Activated T-cell treated with anti-CD3 and anti-CD28 coated beads, Interleukin-2, amount 50 U/mL, for 4 hours (primary cell): ENCODE results near the gene CLK2. TPM values are rescaled to one million over a fixed set of nuclear protein-coding genes. Genes with fewer than 3 reads are reported as not detected.
"Not testable (repeated sequence)": the region's sequence is repeated elsewhere in the genome, so short reads cannot be mapped to it uniquely, and the experiment has no call there.

Source experiments
- ATAC-seq, 2 donors: fragments of 200-7000 bp; cut with Tn5 transposase; one replicate each; pipeline ENCODE4 v1.10.0; 2021
- DNase-seq: peaks from one replicate; pipeline ENCODE4 v3.0.0-alpha.2; 2020
- H3K27me3 Mint-ChIP-seq: one replicate; pipeline ENCODE4 v1.8.0; 2021; ENCODE audit warnings: low read depth, mixed read lengths
- H3K36me3 Mint-ChIP-seq: one replicate; pipeline ENCODE4 v1.8.0; 2022; ENCODE audit warnings: mixed read lengths; ENCODE audit not compliant: insufficient read depth
- H3K4me1 Mint-ChIP-seq: one replicate; pipeline ENCODE4 v1.8.0; 2021; ENCODE audit warnings: low read depth, mixed read lengths
- H3K4me3 Mint-ChIP-seq: one replicate; pipeline ENCODE4 v1.8.0; 2021; ENCODE audit warnings: mild to moderate bottlenecking, moderate library complexity, mixed read lengths
- H3K9me3 Mint-ChIP-seq: one replicate; pipeline ENCODE4 v1.8.0; 2021; ENCODE audit warnings: mixed read lengths
- total RNA-seq, 3 donors: library from RNA; stranded (reverse); gene quantifications; one replicate each; pipeline ENCODE4 v1.2.1, GENCODE V29; 2021

Gene CLK2
- total RNA-seq, 3 donors from 2014 or later: 64.2 to 68.4 (median 66.3) TPM

DNA sequence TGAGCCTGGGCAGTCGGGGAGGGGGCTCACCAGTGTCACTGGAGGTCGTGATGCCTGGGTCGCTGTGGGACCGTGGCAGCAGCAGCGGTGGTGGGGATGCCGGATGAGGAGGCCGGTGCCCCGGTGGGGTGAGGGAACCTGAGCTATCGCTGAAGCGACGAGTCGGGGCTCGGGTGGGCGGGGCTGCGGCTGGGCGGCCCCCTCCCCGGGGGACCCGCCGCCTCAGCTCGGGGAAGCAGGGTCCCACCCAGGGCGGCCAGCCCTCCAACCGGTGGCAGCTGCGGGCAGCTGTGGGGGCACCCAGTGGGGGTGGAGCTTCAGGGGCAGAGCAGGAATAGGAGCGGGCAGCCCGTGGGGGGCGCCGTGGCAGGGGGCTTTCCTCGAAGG lies 23.1 kb downstream of the CLK2 start:
- Mint-ChIP-seq H3K27me3 (no peaks in the 10 kb centered on the region), H3K36me3 (no peaks in the 10 kb centered on the region), H3K4me1 (peaks cover 23% of the 10 kb centered on the region), H3K9me3 (no peaks in the 10 kb centered on the region), H3K4me3 (peak overlapping the region; percentile 71)
- no peak for DNase-seq
- ATAC-seq: peak; percentile 4 to 6

DNA sequence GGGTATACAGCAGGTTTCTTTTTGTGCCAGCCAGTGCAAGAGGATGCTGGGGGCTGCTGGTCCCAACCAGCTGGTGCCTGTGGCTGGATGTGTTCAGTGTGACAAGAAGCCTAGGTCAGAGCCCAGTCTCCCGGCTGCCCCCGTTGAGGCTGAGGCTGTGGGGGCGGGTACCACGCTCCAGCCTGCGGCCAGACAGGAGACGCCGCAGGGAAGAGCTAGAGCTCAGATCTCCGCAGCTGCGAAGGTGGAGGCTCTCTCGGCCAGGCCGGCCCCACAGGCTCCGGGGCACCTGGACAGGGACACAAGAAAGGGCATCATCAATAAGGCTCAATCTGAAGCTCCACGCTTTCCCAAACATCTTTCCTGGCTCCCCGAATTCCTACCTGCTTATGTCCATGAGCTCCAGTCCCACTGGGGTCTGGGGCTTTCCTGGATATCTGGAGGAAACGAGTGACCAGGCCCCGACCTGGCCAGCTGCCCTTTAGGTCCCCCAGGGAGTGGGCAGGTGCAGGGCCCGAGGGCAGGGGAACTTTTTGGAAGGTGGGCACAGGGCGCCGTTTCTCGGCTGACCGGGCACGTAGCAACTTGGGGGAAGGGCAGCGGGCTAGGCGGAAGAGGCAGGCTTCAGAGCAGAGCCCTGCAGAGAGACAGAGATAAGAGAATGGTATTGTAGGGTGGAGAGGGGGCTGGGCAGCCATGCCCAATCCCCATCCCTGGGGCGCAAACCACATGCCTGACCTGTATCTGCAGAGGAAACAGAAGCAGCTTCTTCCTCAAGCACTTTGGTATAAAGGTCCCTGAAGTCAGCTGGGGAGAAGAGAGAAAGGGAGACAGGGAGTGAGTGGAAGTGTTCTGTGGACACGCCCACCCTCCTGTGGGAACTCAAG lies 25.4 kb downstream of the CLK2 start:
- peaks cover 2% of the 10 kb centered on the region for H3K27me3 Mint-ChIP-seq
- DNase-seq (no peak), ATAC-seq (no peak)
- H3K4me3 Mint-ChIP-seq: no peak overlapping the region
- no peaks in the 10 kb centered on the region for H3K9me3 Mint-ChIP-seq
- peaks cover 3% of the 10 kb centered on the region for H3K36me3 Mint-ChIP-seq
- peaks cover 24% of the 10 kb centered on the region for H3K4me1 Mint-ChIP-seq

DNA sequence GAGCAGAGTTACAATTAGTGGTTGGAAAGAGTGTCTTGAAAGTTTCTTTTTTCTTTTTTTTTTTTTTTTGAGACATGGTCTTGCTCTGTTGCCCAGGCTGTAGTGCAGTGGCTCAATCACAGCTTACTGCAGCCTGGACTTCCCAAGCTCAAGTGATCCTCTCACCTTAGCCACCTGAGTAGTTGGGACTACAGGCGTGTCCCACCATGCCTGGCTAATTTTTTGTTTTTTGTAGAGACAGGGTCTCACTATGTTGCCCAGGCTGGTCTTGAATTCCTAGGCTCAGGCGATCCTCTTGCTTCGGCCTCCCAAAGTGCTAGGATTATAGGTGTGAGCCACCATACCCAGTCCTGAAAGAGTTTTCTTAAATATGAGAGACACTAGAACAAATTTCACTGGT lies 26.5 kb downstream of the CLK2 start:
- H3K4me3 Mint-ChIP-seq, H3K9me3 Mint-ChIP-seq, H3K27me3 Mint-ChIP-seq, H3K36me3 Mint-ChIP-seq, ATAC-seq, DNase-seq: not testable (repeated sequence)
- peaks cover 32% of the 10 kb centered on the region for H3K4me1 Mint-ChIP-seq

DNA sequence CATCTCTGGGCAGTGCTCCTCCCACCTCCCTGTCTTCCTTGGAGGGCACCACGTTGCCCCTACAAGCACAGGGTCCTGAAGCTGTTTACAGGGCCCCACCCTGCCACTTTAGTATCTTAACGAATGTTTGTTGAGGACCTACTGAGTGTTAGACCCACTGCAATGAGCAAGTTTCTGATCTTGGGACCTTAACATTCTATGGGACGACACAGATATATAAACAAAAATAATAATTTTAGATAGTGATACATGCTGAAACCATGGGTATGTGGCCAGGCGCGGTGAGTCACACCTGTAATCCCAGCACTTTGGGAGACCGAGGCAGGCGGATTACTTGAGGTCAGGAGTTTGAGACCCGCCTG lies 28.2 kb downstream of the CLK2 start:
- no peaks in the 10 kb centered on the region for H3K9me3 Mint-ChIP-seq
- H3K27me3 Mint-ChIP-seq: peaks cover 2% of the 10 kb centered on the region
- peak overlapping the region; percentile 90 for H3K4me3 Mint-ChIP-seq
- ATAC-seq: no peak
- H3K4me1 Mint-ChIP-seq: peaks cover 42% of the 10 kb centered on the region
- peaks cover 3% of the 10 kb centered on the region for H3K36me3 Mint-ChIP-seq
- DNase-seq: no peak

DNA sequence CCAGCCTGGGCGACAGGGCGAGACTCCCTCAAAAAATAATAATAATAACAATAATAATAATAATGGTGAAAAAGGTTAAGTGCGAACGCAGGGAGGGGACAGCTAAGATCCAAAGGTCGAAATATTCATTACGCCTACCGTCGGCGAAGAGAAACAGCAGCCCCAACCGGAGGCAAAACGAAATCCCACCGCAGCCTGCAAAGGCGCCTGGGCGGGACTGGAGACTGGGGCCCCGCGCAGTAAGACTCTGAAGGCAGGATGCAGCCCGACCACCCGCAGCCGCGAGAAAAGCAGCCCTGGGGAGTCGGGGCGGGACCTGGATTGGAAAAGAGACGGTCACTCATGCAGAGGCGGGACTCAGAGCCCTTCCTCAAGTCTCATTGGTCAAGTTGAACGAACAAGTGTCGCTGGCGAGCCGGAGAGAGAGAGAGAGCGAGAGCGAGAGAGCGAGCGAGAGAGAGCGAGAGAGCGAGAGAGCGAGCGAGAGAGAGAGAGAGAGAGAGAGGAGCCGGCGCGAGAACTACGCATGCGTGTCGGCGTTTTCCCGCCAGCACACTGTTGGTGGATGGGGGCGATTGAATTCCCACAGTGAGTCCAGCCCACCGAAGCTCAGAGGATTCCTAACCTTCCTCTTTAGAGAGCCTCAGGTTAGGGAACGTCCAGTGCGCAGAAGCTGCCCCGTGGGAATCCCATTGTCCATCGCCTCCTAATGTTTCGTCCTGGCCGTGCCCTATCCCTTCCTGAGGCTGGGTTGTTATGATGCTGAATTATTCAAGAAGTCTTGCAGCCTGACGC lies 28.7 kb downstream of the CLK2 start:
- Mint-ChIP-seq H3K9me3 (no peaks in the 10 kb centered on the region), H3K4me1 (peaks cover 42% of the 10 kb centered on the region), H3K27me3 (peaks cover 2% of the 10 kb centered on the region), H3K36me3 (peaks cover 3% of the 10 kb centered on the region), H3K4me3 (peak overlapping the region; percentile 90)
- ATAC-seq (peak; percentile 97), DNase-seq (peak; percentile 81)

DNA sequence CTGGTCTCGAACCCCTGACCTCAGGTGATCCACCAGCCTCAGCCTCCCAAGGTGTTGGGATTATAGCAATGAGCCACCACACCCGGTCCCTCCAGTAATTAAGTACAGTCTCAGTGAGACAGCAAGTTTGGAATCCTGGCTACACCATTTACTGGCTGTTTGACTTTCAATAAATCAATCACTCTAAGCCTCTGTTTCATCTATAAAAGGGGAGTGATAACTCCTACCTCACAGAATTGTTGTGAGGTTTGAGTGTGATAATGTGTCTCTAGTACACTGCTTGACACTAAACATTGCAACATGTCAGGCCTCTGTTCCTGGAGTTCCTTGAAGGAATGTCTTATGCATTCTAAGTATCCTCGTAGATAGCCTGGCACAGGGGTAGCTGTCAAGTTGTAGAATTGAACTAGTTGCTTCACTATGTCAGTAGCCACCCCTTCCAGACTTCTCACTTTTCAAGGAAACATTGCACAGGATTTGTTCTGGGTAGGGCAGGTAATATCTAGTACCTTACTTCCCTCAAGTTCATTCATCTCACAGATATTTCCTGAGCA lies 30.4 kb downstream of the CLK2 start:
- ATAC-seq: no peak

DNA sequence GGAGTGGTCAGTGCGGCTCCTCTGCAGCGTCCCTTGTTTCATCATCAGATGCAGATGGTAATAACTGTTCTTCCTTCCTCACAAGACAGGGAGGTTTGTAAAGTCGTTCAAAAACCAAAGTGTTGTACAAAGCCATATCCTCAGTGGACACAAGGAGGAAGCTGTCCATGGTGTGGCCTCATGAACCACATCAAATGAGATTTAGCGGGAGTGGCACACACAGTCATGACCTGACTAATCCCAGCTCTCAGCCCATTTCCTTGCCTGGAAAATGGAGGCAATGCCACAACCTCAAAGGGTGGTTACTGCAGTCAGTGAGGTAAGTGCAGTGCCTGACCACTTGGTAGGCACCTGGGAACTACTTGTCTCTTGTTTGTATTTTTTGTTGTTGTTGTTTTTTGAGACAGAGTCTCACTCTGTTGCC lies 31.5 kb downstream of the CLK2 start:
- DNase-seq (no peak), ATAC-seq (no peak)
- H3K36me3 Mint-ChIP-seq: peaks cover 3% of the 10 kb centered on the region
- H3K4me1 Mint-ChIP-seq: peaks cover 46% of the 10 kb centered on the region
- H3K4me3 Mint-ChIP-seq: no peak overlapping the region
- peaks cover 2% of the 10 kb centered on the region for H3K27me3 Mint-ChIP-seq
- H3K9me3 Mint-ChIP-seq: no peaks in the 10 kb centered on the region

More for the DNA sequence above, 30.4 kb downstream of the CLK2 start:
- Mint-ChIP-seq H3K9me3 (no peaks in the 10 kb centered on the region), H3K27me3 (peaks cover 2% of the 10 kb centered on the region), H3K4me3 (peak overlapping the region; percentile 90), H3K36me3 (peaks cover 3% of the 10 kb centered on the region), H3K4me1 (peaks cover 46% of the 10 kb centered on the region)
- DNase-seq: no peak

DNA sequence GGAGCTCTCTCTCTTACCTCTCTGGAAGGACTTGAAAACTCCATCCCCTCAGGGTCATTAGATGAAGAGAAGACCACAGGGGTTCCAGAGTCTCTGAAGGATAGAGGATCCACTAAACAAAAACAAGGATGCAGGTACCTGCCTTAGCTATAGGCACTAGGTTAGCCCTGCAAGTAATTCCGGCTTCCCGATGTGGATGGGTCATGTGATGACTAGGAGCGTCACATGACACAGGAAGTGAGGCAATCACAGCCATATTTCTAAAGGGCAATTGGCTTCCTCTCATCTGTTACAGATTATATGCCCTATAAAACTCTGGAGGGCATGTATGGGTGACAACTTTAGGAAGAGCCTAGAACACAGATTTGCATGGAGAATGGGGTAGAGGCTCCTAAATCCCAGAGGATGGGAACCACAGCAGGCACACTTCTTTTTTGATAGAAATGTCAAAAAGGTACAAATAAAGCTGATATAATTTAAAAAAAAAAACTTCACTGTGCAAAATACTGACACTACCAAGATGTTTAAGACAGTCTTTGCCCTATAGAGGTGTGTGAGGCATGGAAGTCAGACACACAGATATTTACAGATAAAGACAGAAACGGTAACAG lies 32.1 kb downstream of the CLK2 start:
- H3K4me3 Mint-ChIP-seq: peak overlapping the region; percentile 83
- no peaks in the 10 kb centered on the region for H3K9me3 Mint-ChIP-seq
- DNase-seq: peak; percentile 49
- H3K36me3 Mint-ChIP-seq: peaks cover 3% of the 10 kb centered on the region
- peak; percentile 27 to 34 for ATAC-seq
- H3K27me3 Mint-ChIP-seq: peaks cover 2% of the 10 kb centered on the region
- peaks cover 47% of the 10 kb centered on the region for H3K4me1 Mint-ChIP-seq

DNA sequence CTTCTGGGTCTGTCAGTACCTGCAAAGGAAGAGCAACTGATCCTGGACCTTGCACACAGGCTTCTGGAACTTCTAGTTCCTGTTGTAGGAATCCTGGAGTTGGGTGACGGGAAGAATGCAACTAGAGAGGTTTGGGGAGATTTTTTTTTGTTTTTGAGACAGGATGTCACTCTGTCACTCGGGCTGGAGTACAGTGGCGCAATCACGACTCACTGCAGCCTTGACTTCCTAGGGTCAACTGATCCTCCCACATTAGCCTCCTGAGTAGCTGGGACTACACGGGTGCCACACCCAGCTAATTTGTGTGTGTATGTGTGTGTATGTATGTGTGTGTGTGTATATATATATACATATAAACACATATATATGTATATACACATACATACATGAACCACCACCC lies 36.9 kb downstream of the CLK2 start:
- H3K9me3 Mint-ChIP-seq: no peaks in the 10 kb centered on the region

DNA sequence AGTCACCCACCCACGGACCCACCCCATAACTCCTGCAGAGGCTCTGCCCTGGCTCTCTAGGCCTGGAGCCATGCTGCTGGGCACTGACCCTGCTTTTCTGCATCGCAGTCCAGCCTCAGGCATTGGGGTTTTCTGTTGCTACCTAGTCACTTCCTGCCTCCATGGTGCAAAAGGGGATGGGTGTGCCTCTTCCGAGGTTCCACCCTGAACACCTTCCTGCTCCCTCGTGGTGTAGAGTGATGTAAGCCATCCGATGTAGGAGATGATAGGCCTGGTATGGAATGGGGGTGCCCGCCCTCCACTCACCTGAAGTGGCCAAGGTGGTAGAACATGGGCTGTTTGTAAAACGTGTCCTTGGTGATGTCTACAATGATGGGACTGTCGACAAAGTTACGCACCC lies 37.9 kb downstream of the CLK2 start:
- ATAC-seq, DNase-seq, H3K4me3 Mint-ChIP-seq, H3K9me3 Mint-ChIP-seq, H3K36me3 Mint-ChIP-seq, H3K27me3 Mint-ChIP-seq: not testable (repeated sequence)
- peaks cover 18% of the 10 kb centered on the region for H3K4me1 Mint-ChIP-seq

More for the DNA sequence above, 36.9 kb downstream of the CLK2 start:
- DNase-seq (no peak), ATAC-seq (no peak)
- H3K36me3 Mint-ChIP-seq: peaks cover 7% of the 10 kb centered on the region
- peaks cover 29% of the 10 kb centered on the region for H3K4me1 Mint-ChIP-seq
- H3K4me3 Mint-ChIP-seq: no peak overlapping the region
- no peaks in the 10 kb centered on the region for H3K27me3 Mint-ChIP-seq

DNA sequence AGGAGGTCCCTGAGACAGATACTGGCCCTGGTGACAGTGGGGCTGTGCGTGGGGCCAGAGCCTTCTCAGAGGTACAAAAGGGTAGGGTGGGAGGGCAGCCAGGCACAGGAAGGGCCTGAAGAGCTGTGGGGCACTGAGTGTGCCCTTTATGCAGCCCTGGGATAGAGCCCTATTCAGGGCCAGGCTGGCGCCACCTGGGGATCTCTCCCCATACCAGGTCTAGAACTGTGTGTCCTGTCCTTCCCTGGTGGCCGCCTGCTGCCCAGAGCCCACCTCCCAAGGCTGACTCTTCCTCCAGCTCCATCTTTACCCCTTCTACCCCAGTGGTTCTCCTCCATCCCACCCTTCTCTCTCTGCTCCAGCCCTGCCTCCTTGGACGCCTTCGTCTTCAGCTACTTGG lies 39.8 kb downstream of the CLK2 start:
- DNase-seq, ATAC-seq, H3K4me3 Mint-ChIP-seq, H3K9me3 Mint-ChIP-seq, H3K27me3 Mint-ChIP-seq, H3K36me3 Mint-ChIP-seq: not testable (repeated sequence)
- H3K4me1 Mint-ChIP-seq: peaks cover 10% of the 10 kb centered on the region

DNA sequence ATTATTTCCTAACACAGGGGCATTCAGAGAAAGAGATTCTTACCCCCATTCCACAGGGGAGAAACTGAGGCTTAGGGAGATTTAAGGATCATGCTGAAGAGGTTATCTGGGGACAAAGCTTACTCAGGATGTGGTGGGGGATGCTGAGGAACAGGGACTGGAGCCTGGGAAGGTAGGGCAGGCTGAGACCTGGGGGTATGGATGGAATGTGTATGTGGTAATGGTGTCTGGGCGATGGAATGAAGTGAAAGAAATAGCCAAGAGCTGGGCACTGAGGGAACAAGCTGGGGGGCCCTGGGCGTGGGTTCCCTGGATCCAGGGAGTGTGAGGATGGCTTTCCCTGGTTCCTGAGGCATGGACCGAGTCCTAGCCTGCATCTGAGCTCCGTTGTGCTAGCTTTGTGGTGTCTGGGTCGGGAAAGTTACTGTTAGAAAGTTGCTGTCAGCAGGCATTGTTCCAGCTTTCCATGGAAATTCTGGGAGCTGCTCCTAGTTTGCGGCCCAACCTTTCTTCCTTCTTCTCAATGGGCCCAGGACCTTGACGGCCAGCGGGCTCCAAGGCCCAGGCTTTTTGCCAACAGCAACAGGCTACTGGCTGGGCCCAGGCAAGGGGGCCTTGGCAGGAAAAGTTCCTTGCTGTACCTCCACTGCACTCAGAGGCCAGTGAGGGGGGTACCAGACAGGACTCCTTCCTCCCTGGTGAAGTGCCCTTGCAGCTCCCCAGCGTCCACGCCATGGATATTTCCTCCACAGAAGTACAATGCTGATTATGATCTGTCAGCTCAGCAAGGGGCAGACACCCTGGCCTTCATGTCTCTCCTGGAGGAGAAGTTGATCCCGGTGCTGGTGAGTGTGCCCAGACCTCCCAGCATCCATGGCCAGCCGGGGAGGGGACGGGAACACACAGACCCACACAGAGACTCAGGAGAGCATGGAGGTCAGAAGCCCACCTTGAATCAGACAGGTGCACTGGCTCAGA lies 41.0 kb downstream of the CLK2 start:
- ATAC-seq, H3K27me3 Mint-ChIP-seq, DNase-seq, H3K36me3 Mint-ChIP-seq, H3K9me3 Mint-ChIP-seq, H3K4me3 Mint-ChIP-seq: not testable (repeated sequence)
- H3K4me1 Mint-ChIP-seq: peaks cover 15% of the 10 kb centered on the region

DNA sequence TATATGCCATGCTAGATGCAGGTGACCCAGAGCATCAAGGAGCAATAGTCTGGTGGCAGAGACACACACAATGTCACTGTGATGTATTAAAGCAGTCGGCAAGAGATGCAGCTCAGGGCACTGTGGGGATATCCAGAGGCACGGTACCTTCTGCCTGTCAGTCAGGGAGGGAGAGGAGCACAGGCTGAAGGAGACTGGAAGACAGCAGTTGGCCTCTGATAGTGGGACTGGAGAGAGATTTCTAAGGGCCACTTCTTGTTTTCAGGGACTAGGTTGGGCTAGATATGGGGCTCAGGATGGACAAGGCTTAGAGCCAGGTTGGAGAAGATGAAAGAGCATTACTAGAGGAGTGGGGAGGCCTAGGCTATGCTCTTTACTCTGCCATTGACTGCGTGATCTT lies 42.0 kb downstream of the CLK2 start:
- not testable (repeated sequence) for H3K9me3 Mint-ChIP-seq, H3K36me3 Mint-ChIP-seq, H3K27me3 Mint-ChIP-seq, DNase-seq, ATAC-seq, H3K4me3 Mint-ChIP-seq
- peaks cover 21% of the 10 kb centered on the region for H3K4me1 Mint-ChIP-seq
